Measurements from ENCODE around the gene GNAI3.

Gene GNAI3

GRCh38 chr1:109500941-109501381 is 47.5 kb upstream of the GNAI3 start:
- Histone ChIP-seq H3K27ac (ENCODE audit: low read length) (no peak overlapping the region), H3K4me1 (ENCODE audit: insufficient read depth, low read length) (peaks cover 28% of the 10 kb centered on the region), H3K79me2 (ENCODE audit: insufficient read depth, low read length) (peaks cover 9% of the 10 kb centered on the region; the same call in 1 of the 2 replicates), H3K9ac (ENCODE audit: low read depth, low read length) (no peak overlapping the region), H3K36me3 (ENCODE audit: insufficient read depth, low read length) (peaks cover 49% of the 10 kb centered on the region), H3K4me3 (ENCODE audit: low read depth in 1 of 2, low read length in 2 of 2) (no peak overlapping the region), H4K20me1 (ENCODE audit: insufficient read depth, low read length) (peaks cover 16% of the 10 kb centered on the region), H3K4me2 (ENCODE audit: insufficient read depth, low read length) (no peak overlapping the region), H2AFZ (ENCODE audit: low read depth, low read length) (no peak overlapping the region), H3K9me3 (ENCODE audit: insufficient read depth, low read length, severe bottlenecking) (no peaks in the 10 kb centered on the region), H3K27me3 (ENCODE audit: insufficient read depth, low read length, poor library complexity) (no peaks in the 10 kb centered on the region)
- no peak for ATAC-seq (ENCODE audit: insufficient read depth, low read depth)
- TF ChIP-seq EZH2 (IDR thresholded peaks at IDR 0.05; ENCODE audit: borderline replicate concordance, low read depth, low read length, severe bottlenecking) (no peak), CTCF (IDR thresholded peaks at IDR 0.05; ENCODE audit: borderline replicate concordance, extremely low read depth, low read length, poor library complexity, severe bottlenecking) (no peak)
- no peak for DNase-seq

DNA sequence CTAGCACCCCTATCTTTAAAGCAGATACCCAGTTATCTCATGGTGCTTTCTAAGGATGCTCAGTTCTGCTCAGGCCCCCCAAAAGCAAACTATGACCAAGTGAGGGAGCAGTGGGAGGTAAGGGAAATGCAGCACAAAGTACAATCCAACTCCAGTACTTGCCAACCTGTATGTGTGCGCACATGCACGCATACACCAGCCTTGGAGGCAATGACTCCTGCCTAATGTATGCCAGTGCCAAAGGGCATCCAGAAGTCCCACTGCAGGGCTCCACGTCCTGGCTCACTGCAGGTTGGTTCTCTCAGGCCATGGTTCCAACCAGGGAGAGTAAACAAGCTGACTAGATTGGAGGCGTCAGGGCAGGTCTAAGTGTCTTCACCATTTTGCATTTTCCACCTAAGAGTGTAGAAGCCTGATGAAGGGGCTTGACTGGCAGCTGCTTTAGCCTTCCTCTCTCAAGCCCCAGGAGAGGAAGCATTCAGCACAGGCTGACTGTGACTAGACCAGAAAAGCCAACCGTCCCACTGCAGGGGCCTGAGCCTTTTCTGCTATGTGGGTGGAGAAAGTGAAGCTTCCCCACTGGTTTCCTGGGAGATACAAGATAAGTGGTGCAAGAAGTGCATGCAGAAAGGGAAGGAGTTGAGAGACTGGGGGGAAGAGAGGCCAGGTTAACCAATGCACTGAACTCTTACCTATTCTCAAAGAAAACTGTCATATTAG is 46.6 kb upstream of the GNAI3 start:
- no peaks in the 10 kb centered on the region for H3K27me3 ChIP-seq (ENCODE audit: insufficient read depth, low read length, poor library complexity)
- H3K36me3 ChIP-seq (ENCODE audit: insufficient read depth, low read length), result peaks cover 41% of the 10 kb centered on the region
- peak overlapping the region; percentile 31 for H3K27ac ChIP-seq (ENCODE audit: low read length)
- H3K4me1 ChIP-seq (ENCODE audit: insufficient read depth, low read length), result peaks cover 25% of the 10 kb centered on the region
- H3K79me2 ChIP-seq (ENCODE audit: insufficient read depth, low read length), result 0 out of 2 replicates have a peak, but pooled peaks cover 2% of the 10 kb centered on the region
- H3K9ac ChIP-seq (ENCODE audit: low read depth, low read length), result no peak overlapping the region
- H2AFZ ChIP-seq (ENCODE audit: low read depth, low read length), result no peak overlapping the region
- ATAC-seq (ENCODE audit: insufficient read depth, low read depth) (peak; percentile 69), DNase-seq (peak; percentile 42)
- H3K9me3 ChIP-seq (ENCODE audit: insufficient read depth, low read length, severe bottlenecking), result no peaks in the 10 kb centered on the region
- H4K20me1 ChIP-seq (ENCODE audit: insufficient read depth, low read length), result peaks cover 10% of the 10 kb centered on the region; the same call in 1 of the 2 replicates
- no peak overlapping the region for H3K4me2 ChIP-seq (ENCODE audit: insufficient read depth, low read length)
- no peak for TF ChIP-seq EZH2 (IDR thresholded peaks at IDR 0.05; ENCODE audit: borderline replicate concordance, low read depth, low read length, severe bottlenecking)
- TF ChIP-seq CTCF (IDR thresholded peaks at IDR 0.05; ENCODE audit: borderline replicate concordance, extremely low read depth, low read length, poor library complexity, severe bottlenecking), result no peak
- H3K4me3 ChIP-seq (ENCODE audit: low read depth in 1 of 2, low read length in 2 of 2), result no peak overlapping the region

- Histone ChIP-seq H3K9ac (ENCODE audit: low read depth, low read length) (no peak overlapping the region), H3K27ac (ENCODE audit: low read length) (peak overlapping the region; percentile 31; the same call in 1 of the 2 replicates), H3K79me2 (ENCODE audit: insufficient read depth, low read length) (0 out of 2 replicates have a peak, but pooled peaks cover 2% of the 10 kb centered on the region), H3K36me3 (ENCODE audit: insufficient read depth, low read length) (peaks cover 34% of the 10 kb centered on the region), H4K20me1 (ENCODE audit: insufficient read depth, low read length) (peaks cover 10% of the 10 kb centered on the region; the same call in 1 of the 2 replicates), H3K4me1 (ENCODE audit: insufficient read depth, low read length) (peaks cover 25% of the 10 kb centered on the region), H3K4me2 (ENCODE audit: insufficient read depth, low read length) (no peak overlapping the region), H3K27me3 (ENCODE audit: insufficient read depth, low read length, poor library complexity) (no peaks in the 10 kb centered on the region), H3K4me3 (ENCODE audit: low read depth in 1 of 2, low read length in 2 of 2) (no peak overlapping the region), H2AFZ (ENCODE audit: low read depth, low read length) (no peak overlapping the region), H3K9me3 (ENCODE audit: insufficient read depth, low read length, severe bottlenecking) (no peaks in the 10 kb centered on the region)
- TF ChIP-seq CTCF (IDR thresholded peaks at IDR 0.05; ENCODE audit: borderline replicate concordance, extremely low read depth, low read length, poor library complexity, severe bottlenecking) (no peak), EZH2 (IDR thresholded peaks at IDR 0.05; ENCODE audit: borderline replicate concordance, low read depth, low read length, severe bottlenecking) (no peak)
- DNase-seq (peak; percentile 46), ATAC-seq (ENCODE audit: insufficient read depth, low read depth) (peak; percentile 79)
Measured at GRCh38 chr1:109502364-109502851, 46.0 kb upstream of the GNAI3 start.

All from DND-41 (cell line).